ENCODE results near the gene ADAMTSL1.

Gene ADAMTSL1

DNA sequence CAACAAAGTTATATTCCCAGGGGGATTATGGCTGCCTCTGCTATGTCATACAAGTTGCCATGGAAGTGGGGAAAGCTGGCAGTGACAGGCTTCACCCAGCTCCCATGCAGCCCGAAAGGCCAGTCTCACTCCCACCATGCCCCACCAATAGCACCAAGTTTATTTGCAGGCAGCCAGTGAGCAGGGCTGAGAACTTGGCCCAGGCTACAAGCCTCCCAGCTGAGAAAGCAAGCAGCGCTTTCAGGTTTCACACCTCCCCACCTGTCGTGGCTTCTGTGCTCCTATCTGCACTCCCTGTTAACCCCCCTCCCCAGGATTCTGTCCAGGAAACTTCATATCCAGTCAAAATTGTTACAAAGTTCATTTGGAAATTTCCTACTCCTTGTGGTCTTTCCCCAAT, 404.0 kb downstream of the ADAMTSL1 start:
- no peak for ATAC-seq

DNA sequence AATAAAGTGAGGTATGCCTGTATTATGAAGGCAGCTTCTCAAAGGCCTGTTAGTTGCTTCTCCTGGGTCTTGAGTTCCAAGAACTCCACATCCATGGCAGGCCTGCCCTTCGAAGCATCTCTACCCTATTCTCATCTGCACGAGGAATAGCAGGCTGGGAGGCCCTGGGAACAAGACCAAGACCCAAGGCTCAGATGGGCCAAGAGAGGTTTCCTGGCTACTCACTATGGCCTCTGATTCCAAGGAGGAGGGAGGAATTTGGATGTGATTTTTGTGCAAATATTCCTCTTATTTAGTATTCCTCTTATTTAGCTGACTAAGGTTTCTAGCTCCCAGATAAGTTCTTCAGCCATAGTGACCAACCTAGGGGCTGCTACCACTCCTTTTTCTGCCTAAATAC, 407.8 kb downstream of the ADAMTSL1 start:
- no peak for ATAC-seq

DNA sequence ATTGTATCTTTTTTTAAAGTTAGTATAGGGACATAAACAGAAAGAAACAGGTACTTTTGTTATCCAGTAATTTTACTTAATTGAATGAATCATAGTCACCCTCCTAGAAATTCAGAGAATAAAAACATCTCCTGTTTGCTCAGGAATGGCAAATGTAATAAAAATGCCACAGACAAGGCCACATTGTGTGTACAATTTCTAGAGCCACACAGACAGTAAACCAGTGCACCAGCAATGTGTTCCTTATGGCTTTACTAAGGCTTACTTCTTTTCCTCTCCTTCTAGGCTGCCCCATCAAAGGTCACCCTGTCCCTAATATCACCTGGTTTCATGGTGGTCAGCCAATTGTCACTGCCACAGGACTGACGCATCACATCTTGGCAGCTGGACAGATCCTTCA, 413.6 kb downstream of the ADAMTSL1 start:
- no peak for ATAC-seq

DNA sequence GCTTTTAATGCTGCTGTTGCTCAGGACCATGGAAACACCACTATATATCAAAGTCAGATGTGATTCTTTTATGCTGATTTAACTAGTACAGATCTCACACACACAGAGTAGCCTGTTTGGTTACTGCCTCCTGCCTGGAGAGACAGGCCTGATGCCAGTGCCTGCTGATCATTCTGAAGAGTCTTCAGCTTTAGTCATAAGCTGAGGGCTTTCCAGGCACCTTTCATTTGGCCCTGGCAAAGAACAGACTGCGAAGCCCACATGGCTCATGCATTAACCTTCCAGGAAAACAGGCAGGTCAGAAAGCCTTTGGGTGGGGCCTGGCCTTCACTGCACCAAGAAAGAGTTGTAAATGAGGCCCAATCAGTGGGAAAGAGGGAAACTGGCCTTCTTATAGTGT, 414.3 kb downstream of the ADAMTSL1 start:
- ATAC-seq = no peak

DNA sequence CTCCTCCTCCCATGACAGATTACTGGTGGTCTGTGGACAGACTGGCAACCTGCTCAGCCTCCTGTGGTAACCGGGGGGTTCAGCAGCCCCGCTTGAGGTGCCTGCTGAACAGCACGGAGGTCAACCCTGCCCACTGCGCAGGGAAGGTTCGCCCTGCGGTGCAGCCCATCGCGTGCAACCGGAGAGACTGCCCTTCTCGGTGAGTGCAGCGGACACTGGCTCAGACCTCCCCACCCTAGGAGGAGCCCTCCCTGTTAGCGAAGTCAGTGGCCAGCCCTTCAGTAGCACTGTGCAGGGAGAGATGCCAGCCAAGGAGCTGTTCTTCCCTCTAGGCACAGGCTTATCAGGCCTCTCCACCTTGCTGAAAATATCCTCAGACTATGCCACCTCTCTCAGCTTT, 415.6 kb downstream of the ADAMTSL1 start:
- ATAC-seq = no peak

DNA sequence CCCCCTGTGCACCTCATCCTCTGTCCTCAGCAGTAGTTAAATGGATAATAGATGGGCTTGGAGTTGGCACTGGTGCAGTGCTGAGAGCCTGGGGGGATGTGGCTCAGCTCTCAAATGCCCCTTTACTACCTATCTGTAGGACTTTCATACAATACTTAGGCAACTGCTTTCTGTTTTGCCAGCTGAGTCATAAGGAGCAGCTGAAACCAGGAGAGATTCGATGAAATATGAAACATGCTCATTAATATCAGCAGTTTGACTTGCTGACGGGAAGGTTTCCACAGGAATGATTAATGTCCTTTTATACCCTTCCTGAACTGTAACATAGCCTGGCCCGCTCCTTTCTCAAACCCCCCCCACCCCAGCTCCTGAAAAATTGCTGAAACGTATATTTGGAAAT, 416.4 kb downstream of the ADAMTSL1 start:
- no peak for ATAC-seq

DNA sequence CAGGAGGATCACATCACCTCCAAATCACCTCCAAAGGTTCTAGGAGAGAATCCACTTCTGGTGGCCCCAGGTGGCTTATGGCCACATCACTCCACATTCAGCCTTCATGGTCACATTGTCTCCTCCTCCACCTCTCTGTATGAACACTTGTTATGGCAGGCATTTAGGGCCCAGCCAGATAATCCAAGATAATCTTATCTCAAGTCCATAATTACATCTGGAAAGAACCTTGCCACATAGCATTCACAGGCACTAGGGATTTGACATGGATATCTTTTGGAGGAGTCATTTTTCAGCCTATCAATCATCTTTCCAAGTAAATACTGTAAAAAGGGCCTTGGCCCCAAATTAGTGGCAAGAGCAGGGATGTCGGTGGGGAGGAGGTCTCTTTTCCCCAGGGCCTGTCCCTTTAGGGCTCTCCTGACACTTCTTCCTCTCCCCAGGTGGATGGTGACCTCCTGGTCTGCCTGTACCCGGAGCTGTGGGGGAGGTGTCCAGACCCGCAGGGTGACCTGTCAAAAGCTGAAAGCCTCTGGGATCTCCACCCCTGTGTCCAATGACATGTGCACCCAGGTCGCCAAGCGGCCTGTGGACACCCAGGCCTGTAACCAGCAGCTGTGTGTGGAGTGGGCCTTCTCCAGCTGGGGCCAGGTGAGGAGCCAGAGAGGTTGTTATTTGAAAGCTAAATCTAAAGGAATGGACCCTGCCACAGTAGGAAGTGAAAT, 418.2 kb downstream of the ADAMTSL1 start:
- no peak for ATAC-seq

DNA sequence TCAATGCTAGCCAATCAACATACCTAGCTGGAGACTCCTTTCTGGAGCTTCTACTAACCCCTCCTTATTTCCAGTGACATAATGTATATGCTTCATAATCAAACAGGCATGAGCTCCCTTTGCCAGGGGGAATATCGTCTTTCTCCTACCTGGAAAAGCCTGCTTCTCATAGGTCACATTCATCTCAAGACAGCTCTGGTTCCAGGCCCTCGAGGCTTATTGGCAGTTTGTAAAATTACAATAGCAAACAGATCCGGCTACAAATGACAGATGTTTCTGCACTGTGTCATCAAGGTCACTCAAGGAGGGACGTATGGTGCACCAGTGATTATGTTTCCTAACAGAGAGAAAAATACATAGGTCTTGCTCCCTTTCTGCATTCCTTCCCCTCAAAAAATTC, 419.1 kb downstream of the ADAMTSL1 start:
- ATAC-seq = no peak

DNA sequence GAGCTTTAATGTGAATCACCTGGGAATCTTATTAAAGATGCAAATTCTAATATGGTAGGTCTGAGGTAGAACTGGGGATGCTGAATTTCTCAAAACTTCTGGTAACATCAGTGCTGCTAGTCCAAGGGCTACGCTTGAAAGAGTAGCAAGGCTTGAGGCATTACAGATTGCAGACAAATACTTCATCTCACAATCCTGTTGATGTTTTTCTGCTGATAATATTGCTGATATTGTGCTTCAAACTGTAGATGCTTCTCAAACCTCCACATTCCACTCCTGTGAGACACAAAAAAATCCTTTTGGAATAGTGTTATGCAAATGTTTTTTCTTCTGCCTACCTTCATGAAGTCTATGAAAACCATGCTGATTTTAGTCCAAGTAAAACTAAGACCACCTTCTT, 419.5 kb downstream of the ADAMTSL1 start:
- ATAC-seq = no peak

DNA sequence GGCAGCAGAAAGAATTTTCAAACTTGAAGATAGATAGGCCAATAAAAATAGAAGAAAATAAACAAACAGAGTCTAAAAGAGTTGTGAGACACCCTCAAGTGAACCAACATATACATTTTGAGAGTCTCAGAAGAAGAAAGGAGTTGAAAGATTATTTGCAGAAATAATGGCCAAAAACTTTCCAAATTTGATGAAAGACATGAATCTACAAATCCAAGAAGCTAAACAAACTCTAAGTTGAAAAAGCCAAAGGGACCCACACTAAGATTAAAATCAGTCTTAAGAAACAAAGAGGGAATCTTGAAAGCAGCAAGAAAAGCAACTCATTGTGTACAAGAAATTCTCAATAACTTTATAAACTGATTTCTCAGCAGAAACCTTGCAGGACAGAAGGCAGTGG, 422.1 kb downstream of the ADAMTSL1 start:
- no peak for ATAC-seq

DNA sequence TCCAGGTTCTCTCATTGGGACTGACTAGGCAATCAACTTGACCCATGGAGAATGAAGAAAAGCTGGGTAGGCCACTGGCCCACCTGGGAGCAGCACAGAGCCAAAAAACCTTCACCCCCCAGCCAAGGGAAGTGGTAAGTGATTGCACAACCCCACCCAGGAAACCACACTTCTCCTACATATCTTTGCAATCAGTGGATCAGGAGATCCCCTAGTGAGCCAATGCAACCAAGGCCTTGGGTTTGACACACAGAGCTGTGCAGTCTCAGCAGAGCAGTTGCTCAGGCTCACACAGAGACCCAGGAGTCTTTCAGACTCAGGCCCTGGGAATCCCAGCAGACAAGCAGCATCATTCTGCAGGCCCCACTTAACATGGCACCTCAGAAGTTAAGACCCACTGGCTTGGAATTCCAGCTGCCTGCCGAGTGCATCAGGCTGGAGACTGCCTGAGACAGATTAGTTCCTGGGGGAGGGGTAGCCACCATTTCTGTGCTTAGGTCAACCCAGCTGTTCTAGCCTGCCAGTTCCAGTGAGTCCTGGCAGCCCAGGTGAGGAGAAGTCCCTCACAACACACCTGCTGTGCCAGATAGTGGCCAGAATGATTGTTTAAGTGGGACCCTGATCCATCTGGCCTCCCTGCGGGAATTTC, 422.7 kb downstream of the ADAMTSL1 start:
- no peak for ATAC-seq

DNA sequence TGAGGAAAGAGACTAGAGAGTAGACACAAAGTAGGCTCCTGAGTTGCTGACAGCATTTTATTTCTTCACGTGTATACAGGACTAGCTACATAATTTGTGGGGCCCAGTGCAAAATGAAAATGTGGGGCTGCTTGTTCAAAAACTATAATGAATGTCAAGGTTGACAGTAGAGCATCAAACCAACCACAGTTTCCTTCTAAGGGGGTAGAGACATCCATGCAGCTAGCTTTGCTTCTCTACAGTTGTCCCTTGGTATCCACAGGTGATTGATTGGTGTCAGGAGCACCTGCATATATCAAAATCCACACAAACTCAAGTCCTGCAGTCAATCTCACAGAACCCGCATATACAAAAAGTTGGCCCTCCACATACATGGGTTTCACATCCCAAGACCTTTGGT, 429.5 kb downstream of the ADAMTSL1 start:
- ATAC-seq = no peak

DNA sequence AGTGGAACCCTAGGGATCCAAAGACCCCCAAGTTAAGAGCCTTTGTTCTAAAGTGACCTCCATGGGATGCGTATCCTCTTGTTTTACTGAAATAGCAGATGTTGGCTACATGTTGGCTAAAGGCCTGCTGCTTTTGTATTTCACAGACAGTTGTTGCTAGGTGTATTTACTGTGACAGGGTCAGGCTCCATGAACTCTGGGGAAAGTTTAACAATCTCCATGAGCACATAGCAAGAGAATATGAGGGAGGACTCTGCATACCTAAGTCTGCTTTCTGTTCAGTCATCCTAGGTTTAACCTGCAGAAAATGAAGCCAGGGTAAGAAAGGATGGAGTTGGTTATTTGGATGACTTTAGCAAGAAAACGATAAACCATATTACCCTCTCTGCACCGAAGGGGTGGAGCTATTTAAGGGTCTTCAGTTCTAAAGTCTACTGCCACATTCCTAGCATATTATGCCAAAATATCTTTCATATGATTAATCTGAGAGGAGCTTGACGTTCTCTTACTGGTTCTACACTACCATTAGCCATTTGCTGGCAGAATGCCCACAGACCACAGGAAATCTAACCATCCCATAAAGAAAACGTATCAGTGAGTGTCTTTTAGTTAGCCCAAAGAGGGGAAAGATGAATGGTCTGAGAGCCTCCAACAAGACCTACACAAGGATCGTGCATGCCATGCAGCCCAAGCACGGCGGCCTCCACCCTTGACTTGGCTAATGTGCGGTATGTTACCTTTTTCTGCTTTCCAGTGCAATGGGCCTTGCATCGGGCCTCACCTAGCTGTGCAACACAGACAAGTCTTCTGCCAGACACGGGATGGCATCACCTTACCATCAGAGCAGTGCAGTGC, 431.3 kb downstream of the ADAMTSL1 start:
- ATAC-seq = no peak

DNA sequence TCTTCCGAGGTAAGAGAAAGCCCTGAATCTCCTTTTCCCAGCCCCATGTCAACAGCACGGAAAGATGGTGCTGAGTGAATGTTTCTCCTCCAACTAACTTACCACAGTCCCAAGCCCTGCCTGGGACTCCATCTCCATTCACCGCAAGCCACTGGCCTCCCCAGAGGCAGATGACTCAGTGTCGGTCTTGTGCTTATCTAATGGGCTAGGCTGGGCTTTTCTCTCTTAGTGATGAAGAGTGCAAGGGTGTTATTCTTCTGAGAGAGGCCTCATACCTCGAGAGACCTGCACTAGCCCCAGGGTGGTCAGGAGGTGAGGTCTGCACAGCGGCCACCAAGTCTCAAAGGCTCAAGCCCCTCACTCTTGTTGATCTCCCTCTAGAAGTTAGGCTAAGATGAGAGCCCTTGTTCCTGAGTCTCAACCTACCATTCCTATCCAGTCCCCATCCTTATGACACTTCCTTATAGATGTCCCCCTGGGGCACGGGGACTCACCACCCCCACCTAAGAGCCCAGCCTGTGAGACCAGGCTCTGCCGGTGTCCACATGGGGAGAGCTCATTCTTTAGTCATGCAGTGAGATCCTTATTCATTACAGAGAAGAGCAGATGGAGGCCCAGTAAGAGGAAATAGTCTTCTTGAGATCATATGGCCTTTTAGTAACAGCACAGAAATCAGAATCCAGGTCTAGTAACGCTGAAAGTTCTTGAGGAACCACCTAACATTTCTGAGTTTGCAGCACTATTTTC, 432.1 kb downstream of the ADAMTSL1 start:
- no peak for ATAC-seq

DNA sequence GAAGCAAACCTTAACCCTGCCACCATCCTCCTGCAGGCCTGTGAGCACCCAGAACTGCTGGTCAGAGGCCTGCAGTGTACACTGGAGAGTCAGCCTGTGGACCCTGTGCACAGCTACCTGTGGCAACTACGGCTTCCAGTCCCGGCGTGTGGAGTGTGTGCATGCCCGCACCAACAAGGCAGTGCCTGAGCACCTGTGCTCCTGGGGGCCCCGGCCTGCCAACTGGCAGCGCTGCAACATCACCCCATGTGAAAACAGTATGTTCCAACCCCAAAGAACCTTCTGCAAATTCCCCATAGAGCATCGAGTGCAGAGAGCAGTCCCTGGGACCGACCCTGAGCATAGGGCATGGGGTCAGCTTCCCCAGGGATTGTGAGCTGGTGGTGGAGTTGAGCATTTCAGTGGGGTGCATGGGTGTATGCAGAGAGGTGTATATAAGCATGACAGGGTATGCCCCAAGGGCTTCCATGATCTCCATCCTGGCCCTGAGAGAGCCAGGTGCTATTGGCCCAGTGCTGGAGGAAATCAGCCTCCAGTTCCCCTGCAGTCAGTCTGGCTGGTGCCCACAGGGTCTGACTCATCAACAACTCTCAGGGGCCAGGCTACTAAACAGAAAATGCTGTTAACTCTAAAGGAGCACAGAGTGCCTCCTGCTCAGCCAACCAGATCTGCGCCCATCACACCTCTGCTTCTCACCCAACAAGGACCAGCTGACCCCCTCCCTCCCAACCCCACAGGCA, 432.9 kb downstream of the ADAMTSL1 start:
- ATAC-seq = no peak

DNA sequence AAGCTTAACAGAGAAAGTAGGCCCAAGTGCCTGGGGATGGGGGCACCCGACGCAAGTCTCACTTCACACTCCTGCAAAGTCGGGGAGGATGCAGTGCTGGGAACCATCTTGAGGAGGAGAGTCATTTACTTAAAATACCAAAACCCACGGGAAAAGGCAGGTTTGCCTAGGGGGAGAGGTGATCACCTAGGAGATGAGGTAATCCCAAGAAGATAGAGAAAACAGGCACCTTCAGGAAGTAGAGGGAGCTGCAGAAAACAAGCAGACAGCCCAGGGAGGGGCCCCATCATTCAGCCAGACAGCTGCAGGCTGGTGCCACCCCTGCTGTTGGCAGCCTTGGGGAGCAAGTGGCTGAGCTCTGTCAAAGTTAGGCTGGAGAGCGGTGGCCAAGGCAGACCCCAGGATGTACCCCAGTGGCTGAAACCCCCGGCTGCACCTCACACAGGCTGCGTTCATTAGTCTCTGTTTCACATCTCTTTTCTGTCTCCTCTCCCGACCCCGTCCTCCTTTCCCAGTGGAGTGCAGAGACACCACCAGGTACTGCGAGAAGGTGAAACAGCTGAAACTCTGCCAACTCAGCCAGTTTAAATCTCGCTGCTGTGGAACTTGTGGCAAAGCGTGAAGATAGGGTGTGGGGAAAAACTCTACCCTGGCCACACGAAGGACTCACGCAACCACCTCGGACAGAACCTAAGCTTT, 434.1 kb downstream of the ADAMTSL1 start:
- no peak for ATAC-seq

DNA sequence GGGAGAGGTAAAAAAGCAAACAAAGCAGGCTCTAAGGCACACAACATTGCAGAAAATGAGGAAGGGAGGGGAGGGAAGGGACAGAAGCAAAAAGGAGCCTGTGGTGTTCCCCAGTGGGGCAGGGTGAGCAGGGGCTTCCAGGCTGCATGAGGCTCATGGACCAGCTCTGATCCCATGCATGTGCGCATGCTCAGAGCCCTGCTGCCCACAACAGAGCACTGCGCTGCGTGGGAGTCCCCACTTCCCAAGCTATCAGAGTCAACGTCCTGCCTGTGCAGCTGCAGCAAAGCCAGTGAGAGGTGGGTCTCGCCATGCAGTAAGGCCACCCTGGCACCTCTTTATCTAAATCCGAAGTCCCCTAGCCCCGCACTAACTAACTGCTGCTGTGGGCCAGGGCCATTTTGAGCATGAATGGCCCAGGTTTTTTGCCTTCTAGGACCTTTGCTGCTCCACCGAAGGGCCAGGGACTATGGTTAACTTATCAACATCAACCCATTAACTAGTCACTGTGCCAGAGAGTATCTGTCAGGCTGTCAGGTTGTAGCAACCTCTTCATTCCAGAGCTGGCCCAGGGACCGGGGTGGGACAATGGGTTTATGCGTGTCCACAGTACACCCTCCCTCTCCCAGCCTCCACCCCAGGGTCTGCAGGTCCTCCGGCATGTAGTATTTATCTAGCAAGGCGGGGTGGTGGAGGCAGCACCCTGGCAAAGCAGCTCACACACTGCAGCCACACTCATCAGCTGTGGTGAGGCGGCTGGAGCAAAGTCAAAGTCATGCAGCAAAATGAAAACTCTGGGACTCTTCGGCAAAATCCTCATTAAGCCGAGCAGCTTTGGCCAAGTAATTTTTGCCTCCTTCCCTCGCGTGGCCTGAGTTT, 435.4 kb downstream of the ADAMTSL1 start:
- ATAC-seq = no peak

DNA sequence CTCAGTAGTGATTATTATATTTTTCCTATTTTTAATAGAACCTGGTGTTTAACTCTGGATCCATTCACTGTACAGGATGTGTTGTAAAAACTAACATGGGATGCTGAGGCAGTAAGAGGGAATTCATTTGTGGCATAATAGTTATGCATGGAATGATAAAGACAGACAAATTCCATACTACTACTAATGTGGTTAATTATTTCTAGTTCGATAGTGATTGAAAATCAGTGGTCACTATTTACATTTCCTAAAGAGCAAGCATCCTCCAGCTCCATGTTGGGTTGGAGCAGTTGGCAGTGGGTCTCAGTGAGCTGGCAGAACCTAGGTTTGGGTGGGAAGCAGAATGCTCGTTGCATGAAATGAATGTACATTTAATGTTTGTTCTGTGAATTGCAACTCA, 436.5 kb downstream of the ADAMTSL1 start:
- no peak for ATAC-seq

DNA sequence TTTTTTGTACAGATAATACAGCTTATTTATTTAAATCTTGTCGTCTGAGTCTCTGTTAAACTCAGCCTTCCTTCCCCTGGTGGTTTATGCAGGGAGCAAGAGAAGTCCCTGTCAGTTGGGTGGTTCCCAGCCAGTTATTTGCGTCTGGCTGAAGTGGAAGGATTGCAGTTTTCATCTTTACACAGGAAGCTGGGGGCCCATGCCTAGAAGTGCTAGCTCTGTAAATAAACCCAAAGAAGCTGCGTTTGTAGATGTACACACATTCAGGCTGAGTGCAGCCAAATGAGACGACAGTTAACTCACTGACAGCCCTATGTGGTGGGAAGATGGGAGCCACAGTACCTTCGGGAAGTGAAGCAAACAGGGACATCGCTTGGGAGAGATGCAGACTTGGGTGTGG, 437.0 kb downstream of the ADAMTSL1 start:
- no peak for ATAC-seq

DNA sequence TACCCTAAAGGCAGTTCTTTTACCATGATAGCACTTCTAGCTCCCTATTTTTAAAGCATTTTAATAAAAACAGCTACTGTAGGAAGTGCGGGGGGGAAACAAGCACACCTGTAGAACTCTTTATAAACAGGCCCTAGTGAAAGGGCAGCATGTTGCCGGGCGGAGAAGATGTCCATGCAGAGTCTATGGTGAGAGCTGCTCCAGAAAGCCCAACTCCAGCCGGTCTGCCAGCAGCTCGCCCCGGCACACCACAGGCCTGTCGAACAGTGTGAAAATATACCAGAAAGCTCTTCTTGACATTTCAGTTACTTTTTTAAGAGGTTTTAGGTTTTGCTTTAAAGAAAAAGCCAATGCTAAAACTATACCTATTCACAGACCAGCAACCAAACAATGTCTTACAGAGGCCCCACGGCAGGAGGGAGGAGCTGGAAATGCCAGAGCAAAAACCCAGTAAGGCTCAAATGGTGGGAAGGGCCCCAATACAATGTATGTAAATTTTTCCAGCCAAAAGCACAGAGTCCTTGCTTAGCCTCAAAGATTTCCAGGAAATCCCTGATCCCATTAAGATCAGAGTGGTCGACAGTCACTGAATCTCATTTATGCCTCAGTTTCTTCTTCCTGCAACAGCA, 437.9 kb downstream of the ADAMTSL1 start:
- ATAC-seq = no peak
